ENCODE measurements around the gene ZGPAT. TPM values are rescaled to one million over a fixed set of nuclear protein-coding genes. Genes with fewer than 3 reads are reported as not detected.

Gene ZGPAT
- total and polyA plus RNA-seq, 9 of the 15 experiments (the other 6 are each of a cell fraction or from before 2014, with no cell fraction given) = 0.14 to 26.6 (median 7.4) TPM

DNA sequence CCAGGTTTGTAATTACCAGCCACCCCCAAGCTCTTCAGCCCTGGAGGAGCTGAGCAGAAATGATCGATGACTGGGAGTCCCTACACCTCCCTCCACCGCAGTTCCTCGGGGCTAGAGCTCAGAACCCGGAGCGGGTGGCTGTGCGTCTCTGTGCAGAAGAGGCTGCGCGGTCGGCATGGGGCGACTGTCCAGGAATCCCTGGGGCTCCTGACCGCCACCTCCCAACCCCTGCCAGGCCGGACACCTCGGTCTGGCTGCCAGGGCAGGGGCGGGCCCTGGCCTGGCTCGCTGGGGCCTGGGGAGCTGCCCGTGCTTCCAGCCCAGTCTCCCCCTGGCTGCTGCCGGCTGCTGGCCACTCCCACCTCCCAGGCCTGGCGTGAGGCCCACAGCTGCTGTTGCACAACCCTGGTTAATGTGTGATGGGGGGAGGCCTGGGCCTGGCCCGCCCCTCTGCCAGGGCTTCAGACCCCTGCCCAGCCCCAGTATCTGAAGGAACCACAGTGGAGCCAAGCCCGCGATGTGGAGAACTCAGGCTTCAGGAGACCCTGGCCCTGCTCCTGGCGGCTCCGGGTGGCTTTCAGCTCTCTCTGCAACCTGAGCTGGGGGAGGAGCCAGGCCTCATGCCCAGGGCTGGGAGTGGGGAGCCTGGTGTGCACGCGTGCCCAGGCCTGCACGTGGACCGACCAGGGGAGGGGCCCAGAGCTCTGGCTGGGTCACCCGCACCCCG is 33.0 kb downstream of the ZGPAT start (continued):
- TF ChIP-seq SMC3 (conservative IDR thresholded peaks at IDR 0.05; ENCODE audit: insufficient read depth, low read depth, low read length) = no peak
- TF ChIP-seq ZNF766 (CRISPR knock-in tag; conservative IDR thresholded peaks at IDR 0.05) = no peak
- TF ChIP-seq, protein P1, sequence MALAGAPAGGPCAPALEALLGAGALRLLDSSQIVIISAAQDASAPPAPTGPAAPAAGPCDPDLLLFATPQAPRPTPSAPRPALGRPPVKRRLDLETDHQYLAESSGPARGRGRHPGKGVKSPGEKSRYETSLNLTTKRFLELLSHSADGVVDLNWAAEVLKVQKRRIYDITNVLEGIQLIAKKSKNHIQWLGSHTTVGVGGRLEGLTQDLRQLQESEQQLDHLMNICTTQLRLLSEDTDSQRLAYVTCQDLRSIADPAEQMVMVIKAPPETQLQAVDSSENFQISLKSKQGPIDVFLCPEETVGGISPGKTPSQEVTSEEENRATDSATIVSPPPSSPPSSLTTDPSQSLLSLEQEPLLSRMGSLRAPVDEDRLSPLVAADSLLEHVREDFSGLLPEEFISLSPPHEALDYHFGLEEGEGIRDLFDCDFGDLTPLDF (CRISPR knock-in tag; IDR thresholded peaks at IDR 0.05) = no peak
- no peak for TF ChIP-seq FOXJ3 (CRISPR knock-in tag; IDR thresholded peaks at IDR 0.05)
- peak; percentile 77 for TF ChIP-seq SAP30 (IDR thresholded peaks at IDR 0.05; ENCODE audit: borderline replicate concordance, insufficient read depth, low read depth, low read length, poor library complexity, severe bottlenecking)
- TF ChIP-seq RBFOX2 (IDR thresholded peaks at IDR 0.05; ENCODE audit: low read depth, low read length) = peak; percentile 60
- no peak for TF ChIP-seq TBP (optimal IDR thresholded peaks at IDR 0.05; ENCODE audit: low read depth, low read length)
- TF ChIP-seq MAFG (tag; conservative IDR thresholded peaks at IDR 0.05) = no peak
- TF ChIP-seq KHSRP (IDR thresholded peaks at IDR 0.05) = no peak
- no peak for TF ChIP-seq SLC30A9 (CRISPR knock-in tag; IDR thresholded peaks at IDR 0.05)
- peak; percentile 46 for TF ChIP-seq ATF7 (IDR thresholded peaks at IDR 0.05)
- peak; percentile 57 for TF ChIP-seq DPF2 (IDR thresholded peaks at IDR 0.05)
- TF ChIP-seq ZNF436 (CRISPR knock-in tag; IDR thresholded peaks at IDR 0.05) = no peak
- no peak for TF ChIP-seq ZNF184 (CRISPR knock-in tag; IDR thresholded peaks at IDR 0.05)
- TF ChIP-seq, protein P2, sequence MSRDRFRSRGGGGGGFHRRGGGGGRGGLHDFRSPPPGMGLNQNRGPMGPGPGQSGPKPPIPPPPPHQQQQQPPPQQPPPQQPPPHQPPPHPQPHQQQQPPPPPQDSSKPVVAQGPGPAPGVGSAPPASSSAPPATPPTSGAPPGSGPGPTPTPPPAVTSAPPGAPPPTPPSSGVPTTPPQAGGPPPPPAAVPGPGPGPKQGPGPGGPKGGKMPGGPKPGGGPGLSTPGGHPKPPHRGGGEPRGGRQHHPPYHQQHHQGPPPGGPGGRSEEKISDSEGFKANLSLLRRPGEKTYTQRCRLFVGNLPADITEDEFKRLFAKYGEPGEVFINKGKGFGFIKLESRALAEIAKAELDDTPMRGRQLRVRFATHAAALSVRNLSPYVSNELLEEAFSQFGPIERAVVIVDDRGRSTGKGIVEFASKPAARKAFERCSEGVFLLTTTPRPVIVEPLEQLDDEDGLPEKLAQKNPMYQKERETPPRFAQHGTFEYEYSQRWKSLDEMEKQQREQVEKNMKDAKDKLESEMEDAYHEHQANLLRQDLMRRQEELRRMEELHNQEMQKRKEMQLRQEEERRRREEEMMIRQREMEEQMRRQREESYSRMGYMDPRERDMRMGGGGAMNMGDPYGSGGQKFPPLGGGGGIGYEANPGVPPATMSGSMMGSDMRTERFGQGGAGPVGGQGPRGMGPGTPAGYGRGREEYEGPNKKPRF (IDR thresholded peaks at IDR 0.05; ENCODE audit: low read depth, low read length) = no peak
- TF ChIP-seq EHMT2 (IDR thresholded peaks at IDR 0.05) = no peak
- TF ChIP-seq, protein P3, sequence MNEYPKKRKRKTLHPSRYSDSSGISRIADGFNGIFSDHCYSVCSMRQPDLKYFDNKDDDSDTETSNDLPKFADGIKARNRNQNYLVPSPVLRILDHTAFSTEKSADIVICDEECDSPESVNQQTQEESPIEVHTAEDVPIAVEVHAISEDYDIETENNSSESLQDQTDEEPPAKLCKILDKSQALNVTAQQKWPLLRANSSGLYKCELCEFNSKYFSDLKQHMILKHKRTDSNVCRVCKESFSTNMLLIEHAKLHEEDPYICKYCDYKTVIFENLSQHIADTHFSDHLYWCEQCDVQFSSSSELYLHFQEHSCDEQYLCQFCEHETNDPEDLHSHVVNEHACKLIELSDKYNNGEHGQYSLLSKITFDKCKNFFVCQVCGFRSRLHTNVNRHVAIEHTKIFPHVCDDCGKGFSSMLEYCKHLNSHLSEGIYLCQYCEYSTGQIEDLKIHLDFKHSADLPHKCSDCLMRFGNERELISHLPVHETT (CRISPR knock-in tag; conservative IDR thresholded peaks at IDR 0.05 in 1 of 2, IDR thresholded peaks at IDR 0.05 in 1 of 2) = no peak
- TF ChIP-seq CHD4 (IDR thresholded peaks at IDR 0.05; ENCODE audit: insufficient read depth, insufficient replicate concordance, low read depth, low read length, poor library complexity, severe bottlenecking) = no peak
- TF ChIP-seq MBD2 (IDR thresholded peaks at IDR 0.05; ENCODE audit: borderline replicate concordance, low read depth) = no peak
- TF ChIP-seq, protein P4, sequence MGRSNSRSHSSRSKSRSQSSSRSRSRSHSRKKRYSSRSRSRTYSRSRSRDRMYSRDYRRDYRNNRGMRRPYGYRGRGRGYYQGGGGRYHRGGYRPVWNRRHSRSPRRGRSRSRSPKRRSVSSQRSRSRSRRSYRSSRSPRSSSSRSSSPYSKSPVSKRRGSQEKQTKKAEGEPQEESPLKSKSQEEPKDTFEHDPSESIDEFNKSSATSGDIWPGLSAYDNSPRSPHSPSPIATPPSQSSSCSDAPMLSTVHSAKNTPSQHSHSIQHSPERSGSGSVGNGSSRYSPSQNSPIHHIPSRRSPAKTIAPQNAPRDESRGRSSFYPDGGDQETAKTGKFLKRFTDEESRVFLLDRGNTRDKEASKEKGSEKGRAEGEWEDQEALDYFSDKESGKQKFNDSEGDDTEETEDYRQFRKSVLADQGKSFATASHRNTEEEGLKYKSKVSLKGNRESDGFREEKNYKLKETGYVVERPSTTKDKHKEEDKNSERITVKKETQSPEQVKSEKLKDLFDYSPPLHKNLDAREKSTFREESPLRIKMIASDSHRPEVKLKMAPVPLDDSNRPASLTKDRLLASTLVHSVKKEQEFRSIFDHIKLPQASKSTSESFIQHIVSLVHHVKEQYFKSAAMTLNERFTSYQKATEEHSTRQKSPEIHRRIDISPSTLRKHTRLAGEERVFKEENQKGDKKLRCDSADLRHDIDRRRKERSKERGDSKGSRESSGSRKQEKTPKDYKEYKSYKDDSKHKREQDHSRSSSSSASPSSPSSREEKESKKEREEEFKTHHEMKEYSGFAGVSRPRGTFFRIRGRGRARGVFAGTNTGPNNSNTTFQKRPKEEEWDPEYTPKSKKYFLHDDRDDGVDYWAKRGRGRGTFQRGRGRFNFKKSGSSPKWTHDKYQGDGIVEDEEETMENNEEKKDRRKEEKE (IDR thresholded peaks at IDR 0.05; ENCODE audit: borderline replicate concordance in 1 of 2, control insufficient read depth in 1 of 2, low read depth in 2 of 2, low read length in 1 of 2) = no peak
